ENCODE data around the gene WDR49. TPM values are rescaled to one million over a fixed set of nuclear protein-coding genes. Genes with fewer than 3 reads are reported as not detected.

The WDR49 gene
- total RNA-seq: 1 to 10 TPM in 1 of 2 experiments, under 1 TPM in 1; 0.42 to 1.4 TPM
- polyA plus RNA-seq: not detected
- 0 to 1.6 (median 0.37) reads per million in 6 experiments for total RNA-seq

DNA sequence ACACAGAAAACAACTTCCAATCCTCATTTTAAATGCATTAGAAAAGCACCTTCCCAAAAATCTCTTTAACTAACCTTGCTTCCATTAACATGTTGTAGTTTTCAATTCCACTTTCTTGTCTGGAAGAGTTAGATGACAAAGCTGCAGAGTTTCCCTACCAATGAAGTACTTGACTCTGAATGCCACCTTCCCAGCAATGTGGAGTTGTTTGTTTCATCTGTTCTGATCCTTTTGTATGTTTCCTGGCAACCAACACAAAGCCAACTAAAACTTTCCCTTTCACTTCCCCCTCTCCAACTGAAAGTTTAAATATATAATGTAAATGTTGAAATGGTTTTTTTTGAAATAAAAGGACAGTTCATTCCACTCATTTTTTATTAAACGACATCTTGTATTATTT is at the start of gene WDR49:
TSS of gene WDR49 (minus strand) at position 183 of the 400 bp plus-strand sequence. CDS start 517 bp downstream, outside the sequence.
- Mint-ChIP-seq H3K4me3 (peak within 1 kb of the TSS in 1 of 10 donors; percentile 67), H3K27me3 (peaks cover 4 to 16% (median 9%) of the 10 kb centered on the region in 5 donors), H3K9me3 (no peaks in the 10 kb centered on the region), H3K27ac (peak within 1 kb of the TSS in 1 of 10 donors; percentile 23), H3K36me3 (peaks cover 0 to 4% (median 0%) of the 10 kb centered on the region in 3 donors), H3K4me1 (peaks cover 5 to 29% (median 13%) of the 10 kb centered on the region in 4 donors)
- POLR2A ChIA-PET: no interaction called here
- no peak for DNase-seq
- no peak for ATAC-seq

DNA sequence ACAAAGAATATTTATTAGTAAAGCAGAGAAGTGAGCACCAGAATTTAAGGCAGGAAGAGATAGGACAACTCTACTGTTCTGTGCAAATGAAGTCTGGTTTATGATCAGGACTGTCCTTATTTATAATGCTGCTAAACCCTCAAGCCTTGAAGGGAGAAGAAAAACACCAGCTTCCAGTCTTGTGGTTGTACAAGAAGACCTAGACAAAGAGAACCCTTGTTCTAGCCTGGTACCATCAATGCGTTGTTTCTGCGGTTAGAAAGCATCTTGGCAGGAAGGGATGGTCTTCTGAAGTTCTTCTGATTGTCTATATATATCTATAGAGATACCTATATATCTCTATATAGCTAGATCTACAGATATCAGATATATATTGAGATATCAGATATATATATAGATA is 47.2 kb upstream of the WDR49 start:
- no peak for DNase-seq
- Mint-ChIP-seq H3K4me3 (no peak overlapping the region), H3K36me3 (peaks cover 0 to 63% (median 9%) of the 10 kb centered on the region in 3 donors), H3K9me3 (no peaks in the 10 kb centered on the region), H3K27ac (peak overlapping the region in 1 of 10 donors; percentile 20), H3K27me3 (no peaks in the 10 kb centered on the region), H3K4me1 (peaks cover 4 to 17% (median 11%) of the 10 kb centered on the region in 4 donors)
- no peak for ATAC-seq
- POLR2A ChIA-PET: no interaction called here

DNA sequence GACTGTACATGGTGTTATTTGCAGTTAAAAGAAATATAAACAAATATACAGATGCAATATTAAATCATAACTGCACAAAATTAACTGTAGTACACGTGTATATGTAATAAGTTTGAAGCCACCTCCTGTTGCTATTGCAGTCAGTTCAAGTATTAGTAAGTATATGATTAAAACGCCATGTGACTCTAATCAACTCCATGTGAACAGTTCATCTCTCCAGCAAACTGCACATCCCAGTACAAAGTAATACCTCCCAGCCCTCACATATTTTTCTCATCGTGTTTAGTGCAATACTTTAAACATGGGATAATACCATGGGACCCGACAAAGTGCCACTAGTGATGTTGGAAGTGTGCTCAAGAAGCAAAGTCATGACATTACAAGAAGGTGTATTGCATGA is 46.3 kb upstream of the WDR49 start:
- Mint-ChIP-seq H3K27me3 (no peaks in the 10 kb centered on the region), H3K4me1 (peaks cover 2 to 13% (median 8%) of the 10 kb centered on the region in 4 donors), H3K4me3 (no peak overlapping the region), H3K36me3 (peaks cover 0 to 67% (median 9%) of the 10 kb centered on the region in 3 donors), H3K27ac (peak overlapping the region in 1 of 10 donors; percentile 16), H3K9me3 (no peaks in the 10 kb centered on the region)
- ATAC-seq: no peak
- POLR2A ChIA-PET: no interaction called here
- no peak for DNase-seq

DNA sequence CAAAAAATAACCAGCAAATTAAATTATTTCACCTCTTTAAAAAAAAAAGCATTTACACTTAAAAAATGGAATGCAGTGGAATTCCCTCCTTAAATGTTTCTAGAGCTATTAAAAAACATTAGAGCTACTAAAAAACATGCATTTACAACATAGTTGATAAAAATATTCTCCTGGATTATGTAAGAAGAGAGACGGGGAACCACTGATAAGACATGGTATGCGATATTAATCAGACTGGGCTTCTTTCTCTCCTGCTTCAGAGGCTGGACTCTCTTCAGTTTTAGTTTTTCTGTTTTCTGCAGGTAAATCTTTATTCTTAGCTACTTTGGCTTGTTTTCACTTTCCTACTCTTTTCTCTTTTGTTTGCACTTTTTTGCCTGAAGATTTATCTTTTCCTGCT is 40.4 kb upstream of the WDR49 start:
- peaks cover 8 to 32% (median 17%) of the 10 kb centered on the region in 4 donors for H3K4me1 Mint-ChIP-seq
- H3K9me3 Mint-ChIP-seq: no peaks in the 10 kb centered on the region
- no peaks in the 10 kb centered on the region for H3K27me3 Mint-ChIP-seq
- ATAC-seq (no peak), DNase-seq (no peak)
- POLR2A ChIA-PET: no interaction called here
- H3K4me3 Mint-ChIP-seq: no peak overlapping the region
- peaks cover 0 to 66% (median 17%) of the 10 kb centered on the region in 3 donors for H3K36me3 Mint-ChIP-seq
- H3K27ac Mint-ChIP-seq: peak overlapping the region in 8 of 10 donors; percentile 4 to 82 (median 47)

DNA sequence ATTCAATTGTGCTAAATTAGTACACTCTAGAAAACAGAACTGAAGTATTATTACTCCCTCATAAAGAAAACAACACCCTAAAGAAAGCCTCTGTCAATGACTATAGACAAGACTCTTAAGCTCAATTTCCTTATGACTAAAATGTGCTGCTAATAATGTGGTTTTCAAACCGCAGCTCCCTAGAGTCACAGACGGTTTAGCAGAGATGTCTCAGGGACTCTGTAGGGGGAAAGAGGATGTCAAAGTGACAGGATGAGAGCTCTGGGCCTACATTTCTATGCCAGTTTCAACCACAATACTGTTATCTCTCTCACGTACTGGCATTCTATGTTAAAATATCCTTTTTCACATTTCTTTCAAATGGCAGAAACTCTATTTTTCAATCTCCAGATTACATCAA is 37.6 kb upstream of the WDR49 start:
- H3K4me3 Mint-ChIP-seq: no peak overlapping the region
- H3K4me1 Mint-ChIP-seq: peaks cover 8 to 27% (median 16%) of the 10 kb centered on the region in 4 donors
- POLR2A ChIA-PET: no interaction called here
- H3K27me3 Mint-ChIP-seq: no peaks in the 10 kb centered on the region
- DNase-seq (peak in 3 of 10 donors; percentile 2 to 8 (median 6)), ATAC-seq (peak; percentile 53 to 76)
- peak overlapping the region; percentile 22 to 87 (median 64) for H3K27ac Mint-ChIP-seq
- H3K9me3 Mint-ChIP-seq: no peaks in the 10 kb centered on the region
- peaks cover 0 to 62% (median 19%) of the 10 kb centered on the region in 3 donors for H3K36me3 Mint-ChIP-seq

DNA sequence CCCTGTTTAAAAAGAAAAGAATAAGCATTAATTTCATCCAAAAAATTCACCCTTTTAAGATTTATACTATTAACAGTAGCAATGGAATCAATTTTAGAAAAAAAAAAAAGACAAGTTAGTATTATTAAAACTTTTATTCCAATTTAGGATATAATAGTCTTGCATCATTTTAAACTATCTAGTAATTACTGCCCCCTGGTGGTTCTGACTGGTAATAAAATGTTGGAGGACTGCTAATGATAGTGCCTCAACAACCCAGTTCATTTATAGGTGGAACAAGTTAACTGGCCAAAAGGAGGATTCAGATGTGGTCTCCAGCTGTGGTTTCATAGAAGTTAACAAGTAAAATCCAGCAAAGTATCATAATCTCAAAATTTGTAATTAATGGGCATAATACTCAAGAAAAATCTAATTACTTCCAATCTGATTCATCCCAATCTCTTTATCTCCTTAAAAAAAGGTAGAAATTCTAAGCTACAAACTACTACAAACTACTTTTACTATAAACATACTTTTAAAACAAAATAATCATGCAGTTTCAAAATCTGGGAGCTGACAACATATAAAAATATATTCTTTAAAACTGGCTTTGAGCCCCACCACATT is 30.7 kb upstream of the WDR49 start:
- POLR2A ChIA-PET: no interaction called here
- Mint-ChIP-seq H3K27me3 (no peaks in the 10 kb centered on the region), H3K27ac (peak overlapping the region in 3 of 10 donors; percentile 15 to 34 (median 20)), H3K4me1 (peaks cover 0 to 2% (median under 1%) of the 10 kb centered on the region in 4 donors), H3K36me3 (peaks cover 0 to 65% (median 19%) of the 10 kb centered on the region in 3 donors), H3K9me3 (no peaks in the 10 kb centered on the region), H3K4me3 (no peak overlapping the region)
- peak; percentile 62 to 72 for ATAC-seq
- DNase-seq: peak in 8 of 10 donors; percentile 18 to 69 (median 58)

DNA sequence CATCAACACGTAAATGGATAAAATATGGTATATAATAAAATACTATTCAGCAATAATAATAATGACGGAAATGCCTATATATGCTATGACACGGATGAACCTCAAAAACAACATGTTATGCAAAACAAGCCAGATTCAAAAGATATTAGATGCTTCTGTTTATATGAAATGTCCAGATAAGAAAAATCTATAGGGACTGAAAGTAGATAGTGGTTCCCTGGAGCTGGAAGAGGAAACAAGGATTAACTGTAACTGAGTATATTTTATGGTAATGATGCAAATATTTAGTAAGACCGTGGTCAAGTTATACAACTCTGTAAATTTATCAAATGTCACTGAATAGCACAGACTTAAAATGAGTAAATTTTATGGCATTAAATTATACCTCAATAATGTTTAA is 25.8 kb upstream of the WDR49 start:
- peaks cover 29 to 82% (median 59%) of the 10 kb centered on the region in 3 donors for H3K36me3 Mint-ChIP-seq
- H3K27ac Mint-ChIP-seq: no peak overlapping the region
- peaks cover 0 to 3% (median 1%) of the 10 kb centered on the region in 4 donors for H3K4me1 Mint-ChIP-seq
- H3K9me3 Mint-ChIP-seq: peaks cover 7 to 34% (median 23%) of the 10 kb centered on the region in 9 donors
- ATAC-seq: no peak
- no peak for DNase-seq
- no peak overlapping the region for H3K4me3 Mint-ChIP-seq
- POLR2A ChIA-PET: no interaction called here
- H3K27me3 Mint-ChIP-seq: no peaks in the 10 kb centered on the region

DNA sequence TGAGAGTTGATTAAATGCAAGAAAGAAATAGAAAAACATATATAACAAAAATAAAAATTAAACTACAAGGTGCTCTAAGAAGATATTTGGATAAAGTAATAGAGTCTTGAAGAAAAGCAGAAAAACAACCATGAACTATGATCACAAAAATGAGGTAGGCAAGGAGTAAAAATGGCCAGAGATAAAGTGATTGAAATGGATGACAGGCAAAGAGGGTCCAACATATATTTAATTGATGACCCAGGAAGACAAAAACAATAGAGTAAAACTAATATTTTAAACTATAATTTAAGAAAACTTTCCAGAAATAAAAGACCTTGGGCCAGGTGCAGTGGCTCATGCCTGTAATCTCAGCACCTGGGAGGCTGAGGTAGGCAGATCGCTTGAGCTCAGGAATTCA is 22.1 kb upstream of the WDR49 start:
- no peak for ATAC-seq
- Mint-ChIP-seq H3K9me3 (peaks cover 10 to 45% (median 29%) of the 10 kb centered on the region in 9 donors), H3K27me3 (no peaks in the 10 kb centered on the region), H3K4me3 (no peak overlapping the region), H3K4me1 (peaks cover 0 to 5% (median under 1%) of the 10 kb centered on the region in 4 donors), H3K36me3 (peaks cover 47 to 78% (median 76%) of the 10 kb centered on the region in 3 donors), H3K27ac (no peak overlapping the region)
- POLR2A ChIA-PET: no interaction called here
- no peak for DNase-seq

DNA sequence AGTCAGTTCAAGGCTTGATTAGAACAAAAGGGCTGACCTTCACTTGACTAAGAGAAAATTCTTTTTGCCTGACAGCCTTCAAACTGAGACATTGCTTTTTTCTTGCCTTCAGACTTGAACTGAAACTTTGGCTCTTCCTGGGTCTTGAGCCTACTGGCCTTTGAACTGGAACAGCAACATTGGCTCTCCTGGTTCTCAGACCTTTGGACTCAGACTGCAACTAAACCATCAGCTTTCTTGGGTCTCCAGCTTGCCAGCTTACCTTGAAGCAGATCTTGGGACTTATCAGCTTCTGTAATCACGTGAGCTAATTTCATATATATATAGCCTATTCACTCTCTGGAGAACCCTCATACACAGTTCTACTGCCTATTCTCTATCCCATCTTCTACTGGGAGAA is 19.5 kb upstream of the WDR49 start:
- no peak for DNase-seq
- no peak for ATAC-seq
- Mint-ChIP-seq H3K36me3 (peaks cover 47 to 65% (median 55%) of the 10 kb centered on the region in 3 donors), H3K4me1 (peaks cover 0 to 3% (median under 1%) of the 10 kb centered on the region in 4 donors), H3K27ac (no peak overlapping the region), H3K27me3 (no peaks in the 10 kb centered on the region), H3K9me3 (peaks cover 10 to 45% (median 29%) of the 10 kb centered on the region in 9 donors), H3K4me3 (no peak overlapping the region)
- POLR2A ChIA-PET: no interaction called here

DNA sequence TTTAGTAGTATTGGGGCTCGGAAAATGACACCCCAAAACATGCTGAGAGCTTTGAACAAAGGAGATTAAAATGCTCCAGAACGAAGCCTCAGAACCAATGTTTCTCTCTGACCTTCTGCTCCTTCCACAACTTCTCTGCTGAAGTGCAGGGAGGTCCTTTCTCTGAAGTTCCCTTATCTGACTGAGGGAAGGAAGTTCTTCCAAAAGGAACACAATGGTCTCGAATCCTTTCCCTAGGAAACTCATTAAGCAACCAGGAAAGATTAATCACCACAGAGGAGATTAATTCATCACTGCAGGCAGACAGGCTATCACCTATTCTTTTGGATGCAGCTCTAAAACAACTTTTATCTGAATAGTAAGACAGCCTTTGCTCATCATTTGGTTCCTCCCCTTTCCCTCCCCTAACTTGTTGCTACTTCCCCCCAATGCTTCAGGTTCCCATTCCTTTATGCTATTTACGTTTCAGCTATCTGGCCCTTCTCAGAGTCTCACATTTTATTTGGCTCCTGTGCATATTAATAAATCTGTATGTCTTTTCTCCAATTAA is 18.2 kb upstream of the WDR49 start:
- POLR2A ChIA-PET: no interaction called here

DNA sequence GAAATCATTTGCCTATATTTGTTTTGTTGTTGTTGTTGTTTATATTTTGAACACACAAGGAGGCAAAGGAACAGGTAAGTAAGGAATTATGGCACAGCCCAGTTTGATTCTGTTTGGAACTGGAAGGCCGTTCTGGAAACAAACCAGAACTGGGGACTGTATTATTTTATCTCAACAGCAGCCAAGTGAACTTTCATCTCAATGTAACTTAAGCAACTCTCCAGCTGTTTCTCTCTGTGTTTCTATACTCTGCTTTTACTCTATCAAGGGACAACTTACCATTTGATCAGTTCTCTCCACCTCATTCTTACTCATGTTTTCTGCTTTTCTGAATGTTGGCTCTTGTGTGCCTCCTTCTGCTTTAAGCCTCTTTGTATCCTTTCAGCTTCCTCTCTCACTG is 16.0 kb upstream of the WDR49 start:
- H3K4me3 Mint-ChIP-seq: no peak overlapping the region
- ATAC-seq: no peak
- POLR2A ChIA-PET: no interaction called here
- no peaks in the 10 kb centered on the region for H3K27me3 Mint-ChIP-seq
- peaks cover 8 to 20% (median 11%) of the 10 kb centered on the region in 9 donors for H3K9me3 Mint-ChIP-seq
- peaks cover 18 to 37% (median 21%) of the 10 kb centered on the region in 3 donors for H3K36me3 Mint-ChIP-seq
- DNase-seq: no peak
- H3K27ac Mint-ChIP-seq: peak overlapping the region in 3 of 10 donors; percentile 20 to 39 (median 36)
- H3K4me1 Mint-ChIP-seq: peaks cover 0 to 2% (median 0%) of the 10 kb centered on the region in 4 donors

More for the DNA sequence above, 18.2 kb upstream of the WDR49 start:
- H3K36me3 Mint-ChIP-seq: peaks cover 39 to 55% (median 43%) of the 10 kb centered on the region in 3 donors
- H3K4me1 Mint-ChIP-seq: peaks cover 0 to 3% (median 0%) of the 10 kb centered on the region in 4 donors
- ATAC-seq (no peak), DNase-seq (no peak)
- peaks cover 12 to 33% (median 28%) of the 10 kb centered on the region in 9 donors for H3K9me3 Mint-ChIP-seq
- H3K4me3 Mint-ChIP-seq: no peak overlapping the region
- peak overlapping the region in 1 of 10 donors; percentile 44 for H3K27ac Mint-ChIP-seq
- no peaks in the 10 kb centered on the region for H3K27me3 Mint-ChIP-seq

DNA sequence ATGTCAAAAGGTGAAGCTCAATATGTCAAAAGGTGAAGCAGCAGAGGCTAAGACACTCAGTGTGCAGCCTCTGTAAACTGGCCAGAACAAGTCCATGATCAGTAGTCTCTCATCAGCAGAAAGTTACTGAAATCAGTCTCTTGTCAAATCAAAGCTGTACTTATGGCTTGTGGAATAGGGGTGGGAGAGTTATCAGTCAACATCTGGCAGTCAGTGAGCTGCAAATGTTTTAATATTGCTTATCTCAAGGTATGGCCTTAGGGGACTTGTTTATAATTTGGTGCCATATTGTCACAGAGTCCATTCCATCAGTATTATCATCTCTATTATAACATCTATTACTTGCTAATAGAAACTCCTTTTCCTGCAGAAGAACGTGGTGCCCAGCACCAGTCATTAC is 14.9 kb upstream of the WDR49 start:
- POLR2A ChIA-PET: no interaction called here
- no peak overlapping the region for H3K27ac Mint-ChIP-seq

DNA sequence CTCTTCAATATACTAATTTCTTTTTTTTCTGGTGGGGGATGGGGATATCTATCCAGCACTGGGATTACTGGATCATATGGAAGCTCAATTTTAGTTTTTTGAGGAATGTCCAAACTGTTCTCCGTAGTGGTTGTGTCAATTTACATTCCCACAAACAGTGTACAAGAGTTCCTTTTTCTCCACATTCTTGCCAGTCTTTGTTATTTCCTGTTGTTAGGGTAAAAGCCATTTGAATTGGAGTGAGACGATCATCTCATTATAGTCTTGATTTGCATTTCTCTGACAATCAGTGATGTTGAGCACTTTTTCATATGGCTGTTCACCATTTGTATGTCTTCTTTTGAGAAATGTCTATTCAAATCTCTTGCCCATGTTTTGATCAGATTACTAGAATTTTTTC is 12.8 kb upstream of the WDR49 start:
- H3K27ac Mint-ChIP-seq: no peak overlapping the region
- peaks cover 0 to 13% (median 5%) of the 10 kb centered on the region in 9 donors for H3K9me3 Mint-ChIP-seq
- POLR2A ChIA-PET: no interaction called here
- H3K36me3 Mint-ChIP-seq: peaks cover 0 to 6% (median 0%) of the 10 kb centered on the region in 3 donors
- ATAC-seq: no peak
- no peak overlapping the region for H3K4me3 Mint-ChIP-seq
- H3K27me3 Mint-ChIP-seq: no peaks in the 10 kb centered on the region
- H3K4me1 Mint-ChIP-seq: no peaks in the 10 kb centered on the region
- no peak for DNase-seq

More for the DNA sequence above, 14.9 kb upstream of the WDR49 start:
- no peaks in the 10 kb centered on the region for H3K4me1 Mint-ChIP-seq
- H3K4me3 Mint-ChIP-seq: no peak overlapping the region
- H3K27me3 Mint-ChIP-seq: no peaks in the 10 kb centered on the region
- ATAC-seq (no peak), DNase-seq (no peak)
- H3K36me3 Mint-ChIP-seq: peaks cover 9 to 27% (median 10%) of the 10 kb centered on the region in 3 donors
- peaks cover 2 to 16% (median 5%) of the 10 kb centered on the region in 9 donors for H3K9me3 Mint-ChIP-seq
